HepG2 (cell line): ENCODE results near the gene ITGAE. TPM values are rescaled to one million over a fixed set of nuclear protein-coding genes. Genes with fewer than 3 reads are reported as not detected.

Experiments used
- DMTF1 ChIP-seq: sonication (generic); formaldehyde crosslinking; IDR thresholded peaks from 2 replicates; pipeline ENCODE4 v1.4.0; 2020; ENCODE audit warnings: mild to moderate bottlenecking, missing genetic modification reagents
- GRHL1 ChIP-seq: sonication (generic); formaldehyde crosslinking; conservative IDR thresholded peaks from 2 replicates; pipeline ENCODE4 v1.8.0; 2022; ENCODE audit warnings: missing genetic modification reagents
- KDM5A ChIP-seq: fragments of 200-600 bp; sonication (generic); IDR thresholded peaks from 2 replicates; pipeline ENCODE4 v1.7.0; 2018; ENCODE audit warnings: antibody characterized with exemption, mild to moderate bottlenecking, low read length, borderline replicate concordance
- ZBTB38 ChIP-seq: sonication (generic); formaldehyde crosslinking; IDR thresholded peaks from 2 replicates; pipeline ENCODE4 v1.5.1; 2020; ENCODE audit warnings: mild to moderate bottlenecking, missing genetic modification reagents
- ZMYM2 ChIP-seq: sonication (generic); formaldehyde crosslinking; IDR thresholded peaks from 2 replicates; pipeline ENCODE4 v1.8.0; 2022; ENCODE audit warnings: mild to moderate bottlenecking, missing genetic modification reagents
- ZNF558 ChIP-seq: sonication (generic); formaldehyde crosslinking; IDR thresholded peaks from 2 replicates; pipeline ENCODE4 v1.9.0; 2022; ENCODE audit warnings: mild to moderate bottlenecking, missing genetic modification reagents, borderline replicate concordance
- polyA plus RNA-seq, 8 experiments: library from polyadenylated mRNA; depleted of rRNA in 3 of 8; stranded (reverse) in 7 of 8; unstranded in 1 of 8; fragments of >200 nt; fragmentation: Illumina TruSeq in 4 of 8; extraction: Trizol in 4 of 8; gene quantifications; 2 replicates each; pipeline versions ENCODE4 v1.2.1 to v1.2.3, GENCODE V29; 2011 to 2016; ENCODE audit warnings: low read depth in 4 of 8, missing spikeins in 1 of 8, mixed read lengths in 1 of 8; ENCODE audit not compliant: insufficient read depth in 1 of 8
- total RNA-seq, 5 experiments: library from RNA; depleted of rRNA; stranded (reverse); fragments of >200 nt; fragmentation: Illumina TruSeq; extraction: Trizol; gene quantifications; 2 replicates each; pipeline ENCODE4 v1.2.3, GENCODE V29; 2016; ENCODE audit warnings: low read depth in 1 of 5
- TF ChIP-seq, protein P1 (sequence below): sonication (generic); formaldehyde crosslinking; IDR thresholded peaks from 2 replicates; pipeline ENCODE4 v1.5.0; 2020; ENCODE audit warnings: mild to moderate bottlenecking, missing genetic modification reagents, borderline replicate concordance
- TF ChIP-seq, protein P2 (sequence below): sonication (generic); formaldehyde crosslinking; IDR thresholded peaks from 2 replicates; pipeline ENCODE4 v1.5.0; 2020; ENCODE audit warnings: mild to moderate bottlenecking, missing genetic modification reagents
- TF ChIP-seq, protein P3 (sequence below): sonication (generic); formaldehyde crosslinking; IDR thresholded peaks from 2 replicates; pipeline ENCODE4 v1.4.0; 2020; ENCODE audit warnings: missing genetic modification reagents, borderline replicate concordance
- TF ChIP-seq, protein P4 (sequence below): sonication (generic); formaldehyde crosslinking; IDR thresholded peaks from 2 replicates; pipeline ENCODE4; 2020; ENCODE audit warnings: missing genetic modification reagents, mild to moderate bottlenecking, borderline replicate concordance

ITGAE gene
- total and polyA plus RNA-seq, 2 of the 13 experiments (the other 11 are each of a cell fraction or from before 2014, with no cell fraction given): 42.3 to 49.0 TPM

DNA sequence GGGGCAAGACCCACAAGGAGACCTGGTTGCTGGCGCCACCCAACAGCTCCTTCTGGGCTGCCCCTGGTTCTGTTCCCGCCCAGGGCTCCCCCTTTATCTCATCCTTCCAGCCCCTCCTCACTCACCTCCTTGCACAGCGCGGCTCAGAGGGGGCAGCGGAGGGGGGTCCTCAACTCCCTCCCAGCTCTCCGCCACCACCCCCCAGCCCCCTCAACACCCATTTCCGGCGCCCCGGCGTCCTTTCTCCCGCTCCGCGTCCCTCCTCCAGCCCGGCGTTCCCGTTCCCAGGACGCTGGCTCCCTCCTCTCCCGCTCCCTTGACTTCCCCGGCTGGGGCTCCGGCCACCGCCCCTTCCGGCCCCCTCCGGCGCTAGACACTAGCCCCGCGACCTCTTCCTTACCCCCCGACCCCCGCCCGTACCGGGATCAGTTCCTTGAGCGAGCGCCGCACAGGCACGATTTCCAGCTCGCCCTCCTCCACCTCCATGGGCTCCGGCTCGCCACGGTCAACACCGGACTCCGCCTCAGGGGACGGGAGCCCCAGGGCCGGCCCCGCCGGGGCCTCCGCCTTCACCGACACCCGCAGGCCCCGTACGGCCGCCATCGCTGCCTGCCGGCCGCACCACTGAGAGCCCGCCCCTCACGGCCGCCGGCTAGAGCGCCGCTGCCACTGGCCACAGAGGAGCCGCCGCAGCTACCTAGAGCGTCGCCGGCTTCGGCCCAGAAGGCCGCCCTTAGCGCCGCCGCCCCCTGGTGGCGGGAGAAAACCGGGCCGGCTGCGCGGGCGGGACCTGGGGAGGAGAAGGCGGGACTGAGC is 44.8 kb upstream of the ITGAE start, which contains the start of gene NCBP3 (continued):
- TF ChIP-seq GRHL1: no peak
- TF ChIP-seq ZNF558: no peak
- TF ChIP-seq KDM5A: peak; percentile 89
- peak; percentile 89 for TF ChIP-seq ZBTB38 (CRISPR knock-in tag)
- TF ChIP-seq, protein P1, sequence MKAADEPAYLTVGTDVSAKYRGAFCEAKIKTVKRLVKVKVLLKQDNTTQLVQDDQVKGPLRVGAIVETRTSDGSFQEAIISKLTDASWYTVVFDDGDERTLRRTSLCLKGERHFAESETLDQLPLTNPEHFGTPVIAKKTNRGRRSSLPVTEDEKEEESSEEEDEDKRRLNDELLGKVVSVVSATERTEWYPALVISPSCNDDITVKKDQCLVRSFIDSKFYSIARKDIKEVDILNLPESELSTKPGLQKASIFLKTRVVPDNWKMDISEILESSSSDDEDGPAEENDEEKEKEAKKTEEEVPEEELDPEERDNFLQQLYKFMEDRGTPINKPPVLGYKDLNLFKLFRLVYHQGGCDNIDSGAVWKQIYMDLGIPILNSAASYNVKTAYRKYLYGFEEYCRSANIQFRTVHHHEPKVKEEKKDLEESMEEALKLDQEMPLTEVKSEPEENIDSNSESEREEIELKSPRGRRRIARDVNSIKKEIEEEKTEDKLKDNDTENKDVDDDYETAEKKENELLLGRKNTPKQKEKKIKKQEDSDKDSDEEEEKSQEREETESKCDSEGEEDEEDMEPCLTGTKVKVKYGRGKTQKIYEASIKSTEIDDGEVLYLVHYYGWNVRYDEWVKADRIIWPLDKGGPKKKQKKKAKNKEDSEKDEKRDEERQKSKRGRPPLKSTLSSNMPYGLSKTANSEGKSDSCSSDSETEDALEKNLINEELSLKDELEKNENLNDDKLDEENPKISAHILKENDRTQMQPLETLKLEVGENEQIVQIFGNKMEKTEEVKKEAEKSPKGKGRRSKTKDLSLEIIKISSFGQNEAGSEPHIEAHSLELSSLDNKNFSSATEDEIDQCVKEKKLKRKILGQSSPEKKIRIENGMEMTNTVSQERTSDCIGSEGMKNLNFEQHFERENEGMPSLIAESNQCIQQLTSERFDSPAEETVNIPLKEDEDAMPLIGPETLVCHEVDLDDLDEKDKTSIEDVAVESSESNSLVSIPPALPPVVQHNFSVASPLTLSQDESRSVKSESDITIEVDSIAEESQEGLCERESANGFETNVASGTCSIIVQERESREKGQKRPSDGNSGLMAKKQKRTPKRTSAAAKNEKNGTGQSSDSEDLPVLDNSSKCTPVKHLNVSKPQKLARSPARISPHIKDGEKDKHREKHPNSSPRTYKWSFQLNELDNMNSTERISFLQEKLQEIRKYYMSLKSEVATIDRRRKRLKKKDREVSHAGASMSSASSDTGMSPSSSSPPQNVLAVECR (CRISPR knock-in tag): peak; percentile 93
- TF ChIP-seq, protein P2, sequence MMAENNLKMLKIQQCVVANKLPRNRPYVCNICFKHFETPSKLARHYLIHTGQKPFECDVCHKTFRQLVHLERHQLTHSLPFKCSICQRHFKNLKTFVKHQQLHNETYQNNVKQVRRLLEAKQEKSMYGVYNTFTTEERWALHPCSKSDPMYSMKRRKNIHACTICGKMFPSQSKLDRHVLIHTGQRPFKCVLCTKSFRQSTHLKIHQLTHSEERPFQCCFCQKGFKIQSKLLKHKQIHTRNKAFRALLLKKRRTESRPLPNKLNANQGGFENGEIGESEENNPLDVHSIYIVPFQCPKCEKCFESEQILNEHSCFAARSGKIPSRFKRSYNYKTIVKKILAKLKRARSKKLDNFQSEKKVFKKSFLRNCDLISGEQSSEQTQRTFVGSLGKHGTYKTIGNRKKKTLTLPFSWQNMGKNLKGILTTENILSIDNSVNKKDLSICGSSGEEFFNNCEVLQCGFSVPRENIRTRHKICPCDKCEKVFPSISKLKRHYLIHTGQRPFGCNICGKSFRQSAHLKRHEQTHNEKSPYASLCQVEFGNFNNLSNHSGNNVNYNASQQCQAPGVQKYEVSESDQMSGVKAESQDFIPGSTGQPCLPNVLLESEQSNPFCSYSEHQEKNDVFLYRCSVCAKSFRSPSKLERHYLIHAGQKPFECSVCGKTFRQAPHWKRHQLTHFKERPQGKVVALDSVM (CRISPR knock-in tag): peak; percentile 73; the same call in 1 of the 2 replicates
- no peak for TF ChIP-seq DMTF1 (CRISPR knock-in tag)
- TF ChIP-seq, protein P3, sequence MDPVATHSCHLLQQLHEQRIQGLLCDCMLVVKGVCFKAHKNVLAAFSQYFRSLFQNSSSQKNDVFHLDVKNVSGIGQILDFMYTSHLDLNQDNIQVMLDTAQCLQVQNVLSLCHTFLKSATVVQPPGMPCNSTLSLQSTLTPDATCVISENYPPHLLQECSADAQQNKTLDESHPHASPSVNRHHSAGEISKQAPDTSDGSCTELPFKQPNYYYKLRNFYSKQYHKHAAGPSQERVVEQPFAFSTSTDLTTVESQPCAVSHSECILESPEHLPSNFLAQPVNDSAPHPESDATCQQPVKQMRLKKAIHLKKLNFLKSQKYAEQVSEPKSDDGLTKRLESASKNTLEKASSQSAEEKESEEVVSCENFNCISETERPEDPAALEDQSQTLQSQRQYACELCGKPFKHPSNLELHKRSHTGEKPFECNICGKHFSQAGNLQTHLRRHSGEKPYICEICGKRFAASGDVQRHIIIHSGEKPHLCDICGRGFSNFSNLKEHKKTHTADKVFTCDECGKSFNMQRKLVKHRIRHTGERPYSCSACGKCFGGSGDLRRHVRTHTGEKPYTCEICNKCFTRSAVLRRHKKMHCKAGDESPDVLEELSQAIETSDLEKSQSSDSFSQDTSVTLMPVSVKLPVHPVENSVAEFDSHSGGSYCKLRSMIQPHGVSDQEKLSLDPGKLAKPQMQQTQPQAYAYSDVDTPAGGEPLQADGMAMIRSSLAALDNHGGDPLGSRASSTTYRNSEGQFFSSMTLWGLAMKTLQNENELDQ (CRISPR knock-in tag): no peak
- TF ChIP-seq, protein P4, sequence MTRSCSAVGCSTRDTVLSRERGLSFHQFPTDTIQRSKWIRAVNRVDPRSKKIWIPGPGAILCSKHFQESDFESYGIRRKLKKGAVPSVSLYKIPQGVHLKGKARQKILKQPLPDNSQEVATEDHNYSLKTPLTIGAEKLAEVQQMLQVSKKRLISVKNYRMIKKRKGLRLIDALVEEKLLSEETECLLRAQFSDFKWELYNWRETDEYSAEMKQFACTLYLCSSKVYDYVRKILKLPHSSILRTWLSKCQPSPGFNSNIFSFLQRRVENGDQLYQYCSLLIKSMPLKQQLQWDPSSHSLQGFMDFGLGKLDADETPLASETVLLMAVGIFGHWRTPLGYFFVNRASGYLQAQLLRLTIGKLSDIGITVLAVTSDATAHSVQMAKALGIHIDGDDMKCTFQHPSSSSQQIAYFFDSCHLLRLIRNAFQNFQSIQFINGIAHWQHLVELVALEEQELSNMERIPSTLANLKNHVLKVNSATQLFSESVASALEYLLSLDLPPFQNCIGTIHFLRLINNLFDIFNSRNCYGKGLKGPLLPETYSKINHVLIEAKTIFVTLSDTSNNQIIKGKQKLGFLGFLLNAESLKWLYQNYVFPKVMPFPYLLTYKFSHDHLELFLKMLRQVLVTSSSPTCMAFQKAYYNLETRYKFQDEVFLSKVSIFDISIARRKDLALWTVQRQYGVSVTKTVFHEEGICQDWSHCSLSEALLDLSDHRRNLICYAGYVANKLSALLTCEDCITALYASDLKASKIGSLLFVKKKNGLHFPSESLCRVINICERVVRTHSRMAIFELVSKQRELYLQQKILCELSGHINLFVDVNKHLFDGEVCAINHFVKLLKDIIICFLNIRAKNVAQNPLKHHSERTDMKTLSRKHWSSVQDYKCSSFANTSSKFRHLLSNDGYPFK: no peak
- TF ChIP-seq ZMYM2 (CRISPR knock-in tag): no peak
